Endothelial cell of umbilical vein (primary cell): ENCODE measurements around the gene CDKN3. TPM values are rescaled to one million over a fixed set of nuclear protein-coding genes. Genes with fewer than 3 reads are reported as not detected.

Experiments
- BruUV-seq: library from RNA; stranded (reverse); fragments of 400-500 nt; replicated peaks from 2 replicates; lab custom pipeline; 2021; lab: Mats Ljungman, UMichigan
- CTCF ChIA-PET: fragments of 300-600, 350-600 bp; sonication (Branson Sonifier 250); formaldehyde crosslinking; loops from one replicate; lab custom pipeline; 2021; ENCODE audit warnings: antibody characterized with exemption, inconsistent platforms; lab: Charles Lee
- POLR2A ChIA-PET: fragments of 300-600, 350-600 bp; sonication (Branson Sonifier 250); formaldehyde crosslinking; loops from one replicate; lab custom pipeline; 2021; ENCODE audit warnings: antibody characterized with exemption, inconsistent platforms; lab: Charles Lee
- DNase-seq: peaks from one replicate; pipeline ENCODE4 v3.0.0-alpha.2; 2011; ENCODE audit warnings: low read depth, low spot score
- FAIRE-seq: peaks from 2 replicates; lab custom pipeline; 2011; peaks lifted over from hg19 to GRCh38; lab: Jason Lieb, UNC
- H2AFZ ChIP-seq: 2 replicates; pipeline ENCODE4 v1.6.0; 2012; ENCODE audit warnings: low read depth, low read length, control low read depth, inconsistent platforms
- H3K27ac ChIP-seq: 2 replicates; pipeline ENCODE4 v1.5.1; 2011; ENCODE audit warnings: low read depth, mild to moderate bottlenecking, control low read depth, low read length, moderate library complexity; ENCODE audit not compliant: insufficient read depth
- H3K27me3 ChIP-seq, 2 experiments: 2 replicates each; pipeline versions ENCODE4 v1.6.0 to v1.6.1; 2011; ENCODE audit warnings: low read length in 2 of 2, mixed read lengths in 1 of 2; ENCODE audit not compliant: control insufficient read depth in 2 of 2, insufficient read depth in 2 of 2
- H3K36me3 ChIP-seq, 2 experiments: 2 replicates in 1 of 2; 3 replicates in 1 of 2; pipeline ENCODE4 v1.5.1; 2011; ENCODE audit warnings: low read length in 2 of 2, mild to moderate bottlenecking in 1 of 2, moderate library complexity in 1 of 2; ENCODE audit not compliant: control insufficient read depth in 2 of 2, insufficient read depth in 2 of 2; ENCODE audit errors: extremely low read depth in 1 of 2
- H3K4me1 ChIP-seq: 3 replicates; pipeline ENCODE4 v1.5.1; 2011; ENCODE audit warnings: mild to moderate bottlenecking, low read length; ENCODE audit not compliant: control insufficient read depth, insufficient read depth; ENCODE audit errors: extremely low read depth
- H3K4me2 ChIP-seq: 2 replicates; pipeline ENCODE4 v1.6.1; 2011; ENCODE audit warnings: low read length, control low read depth, mixed read lengths; ENCODE audit not compliant: insufficient read depth
- H3K4me3 ChIP-seq, 3 experiments: fragments of 200-600 bp in 1 of 3; sonication (generic), shearing (Covaris generic) in 1 of 3; replicated peaks in 1 of 3; 2 replicates each; pipeline ENCODE4 v1.5.1; 2011 to 2016; ENCODE audit warnings: control low read depth in 3 of 3, low read length in 3 of 3, mild to moderate bottlenecking in 2 of 3, inconsistent platforms in 1 of 3, low read depth in 1 of 3, moderate library complexity in 1 of 3; ENCODE audit not compliant: insufficient read depth in 1 of 3
- H3K79me2 ChIP-seq: 2 replicates; pipeline ENCODE4 v1.6.0; 2012; ENCODE audit warnings: low read length, inconsistent platforms; ENCODE audit not compliant: control insufficient read depth, insufficient read depth
- H3K9ac ChIP-seq: replicated peaks from 2 replicates; pipeline ENCODE3; 2011; ENCODE audit warnings: low read length, control low read depth; ENCODE audit not compliant: insufficient read depth; ENCODE audit errors: extremely low read depth
- H3K9me1 ChIP-seq: replicated peaks from 3 replicates; pipeline ENCODE4 v1.6.0; 2011; ENCODE audit warnings: mild to moderate bottlenecking, low read length; ENCODE audit not compliant: control insufficient read depth, insufficient read depth; ENCODE audit errors: extremely low read depth
- H3K9me3 ChIP-seq: replicated peaks from 2 replicates; pipeline ENCODE4 v1.5.1; 2012; ENCODE audit warnings: low read length, inconsistent platforms; ENCODE audit not compliant: control insufficient read depth, insufficient read depth
- H4K20me1 ChIP-seq: replicated peaks from 2 replicates; pipeline ENCODE3; 2011; ENCODE audit warnings: mild to moderate bottlenecking, low read length; ENCODE audit not compliant: control insufficient read depth, insufficient read depth; ENCODE audit errors: extremely low read depth
- CTCF ChIP-seq, 2 donors: IDR thresholded peaks; 1 replicate in 1 of 2; 2 replicates in 1 of 2; pipeline ENCODE4 v1.5.1; 2011; ENCODE audit warnings: low read length in 2 of 2, mild to moderate bottlenecking in 2 of 2, moderate library complexity in 2 of 2, control low read depth in 1 of 2, inconsistent platforms in 1 of 2, low read depth in 1 of 2; ENCODE audit not compliant: insufficient read depth in 1 of 2; ENCODE audit errors: extremely low read depth in 1 of 2
- EZH2 ChIP-seq: IDR thresholded peaks from 2 replicates; pipeline ENCODE4 v1.6.1; 2012; ENCODE audit warnings: borderline replicate concordance, low read depth, mild to moderate bottlenecking, moderate library complexity, low read length, inconsistent platforms; ENCODE audit not compliant: severe bottlenecking
- FOS ChIP-seq: IDR thresholded peaks from 2 replicates; pipeline ENCODE4 v1.6.1; 2011; ENCODE audit warnings: mild to moderate bottlenecking, low read length, moderate library complexity, borderline replicate concordance; ENCODE audit not compliant: insufficient read depth
- GATA2 ChIP-seq: IDR thresholded peaks from 2 replicates; pipeline ENCODE4 v1.7.0; 2011; ENCODE audit warnings: low read depth, mild to moderate bottlenecking, moderate library complexity, mixed read lengths, low read length; ENCODE audit not compliant: insufficient read length, insufficient read depth
- JUN ChIP-seq: IDR thresholded peaks from 2 replicates; pipeline ENCODE4 v1.6.1; 2011; ENCODE audit warnings: borderline replicate concordance, low read depth; ENCODE audit not compliant: insufficient read length, insufficient read depth
- MAX ChIP-seq: IDR thresholded peaks from 2 replicates; pipeline ENCODE4 v1.6.1; 2011; ENCODE audit not compliant: insufficient read depth, insufficient read length
- MYC ChIP-seq: IDR thresholded peaks from one replicate; pipeline ENCODE4 v1.6.1; 2011; ENCODE audit warnings: mild to moderate bottlenecking, low read depth, low read length
- POLR2A ChIP-seq: IDR thresholded peaks from 2 replicates; pipeline ENCODE4 v1.6.1; 2012; ENCODE audit warnings: low read depth, mild to moderate bottlenecking, control low read depth, low read length
- POLR2AphosphoS5 ChIP-seq: IDR thresholded peaks from 2 replicates; pipeline ENCODE4 v1.6.1; 2012; ENCODE audit warnings: low read depth, mild to moderate bottlenecking, control low read depth, low read length, moderate library complexity; ENCODE audit not compliant: insufficient read depth
- dilution Hi-C: fragments of 300-500 bp; cut with MboI; formaldehyde crosslinking; loops from one replicate; pipeline ENCODE4 v1.15.0; 2019; ENCODE audit warnings: low sequenced_read_pairs; ENCODE audit not compliant: extremely low pct_ligation_motif_present
- intact Hi-C: fragments of 100-400 bp; cut with micrococcal nuclease; formaldehyde crosslinking; loops from one replicate; pipeline ENCODE4 v1.10.0; 2022
- polyA plus RNA-seq, 4 experiments: library from polyadenylated mRNA; depleted of rRNA in 3 of 4; stranded (reverse) in 3 of 4; unstranded in 1 of 4; fragments of >200 nt; gene quantifications; 2 replicates each; pipeline versions ENCODE4 v1.2.1 to v1.2.3, GENCODE V29; 2011 to 2012; ENCODE audit warnings: missing spikeins in 1 of 4
- total RNA-seq: library from RNA; stranded (reverse); gene quantifications from 2 replicates; pipeline ENCODE4 v1.2.3, GENCODE V29; 2021

The CDKN3 gene
- total and polyA plus RNA-seq, 2 donors (not counting 3 experiments of a cell fraction or from before 2014, with no cell fraction given) = 36.6 to 52.0 TPM

- H3K4me1 ChIP-seq = peaks cover 31% of the 10 kb centered on the region
- no peaks in the 10 kb centered on the region for H4K20me1 ChIP-seq
- intact Hi-C loops = loop anchor here (5.0 kb wide), 1 partner anchor 139 kb away; the partner anchor contains the start of gene CGRRF1
- BruUV-seq = no TSS peak
- TF ChIP-seq GATA2 (no peak), MYC (no peak), CTCF (IDR thresholded peaks at IDR 0.05; ENCODE audit: extremely low read depth in 1 of 2, insufficient read depth in 1 of 2, low read depth in 1 of 2, low read length in 2 of 2) (no peak), POLR2A (no peak), EZH2 (no peak), JUN (no peak), POLR2AphosphoS5 (no peak), FOS (no peak), MAX (no peak)
- FAIRE-seq = no peak
- DNase-seq = no peak
- no peaks in the 10 kb centered on the region for H3K36me3 ChIP-seq
- no peak overlapping the region for H3K4me3 ChIP-seq
- no peak overlapping the region for H3K4me2 ChIP-seq
- no peaks in the 10 kb centered on the region for H3K79me2 ChIP-seq
- H3K9me3 ChIP-seq = no peaks in the 10 kb centered on the region
- H3K9ac ChIP-seq = no peak overlapping the region
- no peak overlapping the region for H2AFZ ChIP-seq
- POLR2A ChIA-PET = no interaction called here
- CTCF ChIA-PET = interaction anchor here (1.0 to 2.8 kb wide), 5 partner anchors 43 to 405 kb away, joined by 4 to 68 read pairs (median 12); no protein-coding TSS in a partner anchor
- dilution Hi-C loops = no loop called here
- H3K9me1 ChIP-seq = no peaks in the 10 kb centered on the region
- H3K27me3 ChIP-seq = no peaks in the 10 kb centered on the region
- no peak overlapping the region for H3K27ac ChIP-seq
Observed at GRCh38 chr14:54368291-54368690, 28.5 kb upstream of the CDKN3 start.
